ENCODE measurements around the gene BCHE.

DNA sequence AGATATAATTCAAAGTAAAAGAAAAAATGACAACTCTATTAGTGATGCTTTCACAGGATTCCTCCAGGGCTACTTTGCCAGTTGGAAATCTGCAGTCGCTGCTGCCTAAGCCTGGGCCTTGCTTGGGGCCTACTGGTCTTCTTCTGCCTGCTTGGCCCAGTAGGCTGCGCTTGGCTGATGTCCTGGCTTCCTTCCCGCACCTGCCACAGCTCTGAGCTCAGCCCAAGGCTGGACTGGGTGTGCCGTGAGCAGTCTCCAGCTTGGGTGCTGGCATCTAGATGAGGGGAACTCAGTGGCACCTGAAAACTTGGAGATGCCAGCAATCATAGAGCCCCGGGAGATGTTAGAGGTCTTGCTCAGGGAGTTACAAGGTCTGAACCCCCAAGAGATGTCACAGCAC, 108.3 kb downstream of the BCHE start:
- TF ChIP-seq, protein P1, sequence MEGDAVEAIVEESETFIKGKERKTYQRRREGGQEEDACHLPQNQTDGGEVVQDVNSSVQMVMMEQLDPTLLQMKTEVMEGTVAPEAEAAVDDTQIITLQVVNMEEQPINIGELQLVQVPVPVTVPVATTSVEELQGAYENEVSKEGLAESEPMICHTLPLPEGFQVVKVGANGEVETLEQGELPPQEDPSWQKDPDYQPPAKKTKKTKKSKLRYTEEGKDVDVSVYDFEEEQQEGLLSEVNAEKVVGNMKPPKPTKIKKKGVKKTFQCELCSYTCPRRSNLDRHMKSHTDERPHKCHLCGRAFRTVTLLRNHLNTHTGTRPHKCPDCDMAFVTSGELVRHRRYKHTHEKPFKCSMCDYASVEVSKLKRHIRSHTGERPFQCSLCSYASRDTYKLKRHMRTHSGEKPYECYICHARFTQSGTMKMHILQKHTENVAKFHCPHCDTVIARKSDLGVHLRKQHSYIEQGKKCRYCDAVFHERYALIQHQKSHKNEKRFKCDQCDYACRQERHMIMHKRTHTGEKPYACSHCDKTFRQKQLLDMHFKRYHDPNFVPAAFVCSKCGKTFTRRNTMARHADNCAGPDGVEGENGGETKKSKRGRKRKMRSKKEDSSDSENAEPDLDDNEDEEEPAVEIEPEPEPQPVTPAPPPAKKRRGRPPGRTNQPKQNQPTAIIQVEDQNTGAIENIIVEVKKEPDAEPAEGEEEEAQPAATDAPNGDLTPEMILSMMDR (IDR thresholded peaks at IDR 0.05 in 4 of 5, conservative IDR thresholded peaks at IDR 0.05 in 1 of 5): no peak
- TF ChIP-seq POLR2A (IDR thresholded peaks at IDR 0.05): no peak
